B cell (primary cell): ENCODE data around the gene GMPR.

Experiments used
- CTCF ChIP-seq: fragments of 200-600 bp; IDR thresholded peaks from one replicate; pipeline ENCODE4 v1.8.0; 2022; ENCODE audit warnings: antibody characterized with exemption, mild to moderate bottlenecking
- EZH2 ChIP-seq: IDR thresholded peaks from 2 replicates; pipeline ENCODE4 v1.6.1; 2012; ENCODE audit warnings: borderline replicate concordance, low read depth, mild to moderate bottlenecking, moderate library complexity, low read length; ENCODE audit not compliant: insufficient read depth, poor library complexity, severe bottlenecking

- no peak for TF ChIP-seq CTCF
- no peak for TF ChIP-seq EZH2
These were observed 21.1 kb upstream of the GMPR start for GRCh38 chr6:16217156-16217721.
